ENCODE measurements around the gene IRS2.
A peak's percentile ranks its signal among the peaks of the same experiment; 100 is the strongest.
"Not testable (repeated sequence)": the region's sequence is repeated elsewhere in the genome, so short reads cannot be mapped to it uniquely, and the experiment has no call there.

Gene IRS2, protein sequence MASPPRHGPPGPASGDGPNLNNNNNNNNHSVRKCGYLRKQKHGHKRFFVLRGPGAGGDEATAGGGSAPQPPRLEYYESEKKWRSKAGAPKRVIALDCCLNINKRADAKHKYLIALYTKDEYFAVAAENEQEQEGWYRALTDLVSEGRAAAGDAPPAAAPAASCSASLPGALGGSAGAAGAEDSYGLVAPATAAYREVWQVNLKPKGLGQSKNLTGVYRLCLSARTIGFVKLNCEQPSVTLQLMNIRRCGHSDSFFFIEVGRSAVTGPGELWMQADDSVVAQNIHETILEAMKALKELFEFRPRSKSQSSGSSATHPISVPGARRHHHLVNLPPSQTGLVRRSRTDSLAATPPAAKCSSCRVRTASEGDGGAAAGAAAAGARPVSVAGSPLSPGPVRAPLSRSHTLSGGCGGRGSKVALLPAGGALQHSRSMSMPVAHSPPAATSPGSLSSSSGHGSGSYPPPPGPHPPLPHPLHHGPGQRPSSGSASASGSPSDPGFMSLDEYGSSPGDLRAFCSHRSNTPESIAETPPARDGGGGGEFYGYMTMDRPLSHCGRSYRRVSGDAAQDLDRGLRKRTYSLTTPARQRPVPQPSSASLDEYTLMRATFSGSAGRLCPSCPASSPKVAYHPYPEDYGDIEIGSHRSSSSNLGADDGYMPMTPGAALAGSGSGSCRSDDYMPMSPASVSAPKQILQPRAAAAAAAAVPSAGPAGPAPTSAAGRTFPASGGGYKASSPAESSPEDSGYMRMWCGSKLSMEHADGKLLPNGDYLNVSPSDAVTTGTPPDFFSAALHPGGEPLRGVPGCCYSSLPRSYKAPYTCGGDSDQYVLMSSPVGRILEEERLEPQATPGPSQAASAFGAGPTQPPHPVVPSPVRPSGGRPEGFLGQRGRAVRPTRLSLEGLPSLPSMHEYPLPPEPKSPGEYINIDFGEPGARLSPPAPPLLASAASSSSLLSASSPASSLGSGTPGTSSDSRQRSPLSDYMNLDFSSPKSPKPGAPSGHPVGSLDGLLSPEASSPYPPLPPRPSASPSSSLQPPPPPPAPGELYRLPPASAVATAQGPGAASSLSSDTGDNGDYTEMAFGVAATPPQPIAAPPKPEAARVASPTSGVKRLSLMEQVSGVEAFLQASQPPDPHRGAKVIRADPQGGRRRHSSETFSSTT (N-terminal part only)

DNA sequence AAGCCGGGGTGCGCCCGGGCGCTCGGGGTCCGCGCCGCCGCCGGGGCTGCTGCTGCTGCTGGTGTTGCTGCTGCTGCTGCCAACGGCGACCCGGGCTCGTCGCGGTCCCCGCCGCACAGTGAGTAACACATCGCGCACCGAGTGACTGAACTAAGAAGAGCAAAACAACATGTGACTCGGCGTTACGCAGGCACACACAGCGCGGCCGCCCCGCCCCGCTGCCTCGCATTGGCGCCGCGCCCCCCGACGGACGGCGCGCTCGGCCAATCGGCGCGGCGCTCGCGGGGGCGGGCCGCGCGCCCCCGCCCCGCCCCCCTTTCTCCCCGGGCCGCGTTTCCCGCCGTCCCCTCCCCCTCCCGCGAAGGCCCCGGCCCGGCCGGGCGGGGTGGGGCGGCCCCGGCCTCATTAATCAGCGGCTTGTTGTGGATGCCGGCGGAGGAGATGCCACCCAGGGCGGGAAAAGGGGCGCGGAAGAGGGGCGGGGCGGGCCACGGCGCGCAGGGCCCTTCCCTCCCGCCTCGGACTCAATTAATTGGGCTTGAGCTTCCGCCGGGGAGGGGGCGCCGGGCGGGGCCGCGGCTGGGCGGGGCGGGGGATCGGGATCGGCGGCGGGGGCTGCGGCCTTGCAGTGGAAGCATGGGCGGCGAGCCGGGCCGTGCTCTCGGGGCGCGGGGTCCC, at the start of gene IRS2:
Gene IRS2 (minus strand): TSS at position 127 of the 678 bp plus-strand sequence. CDS start 530 bp downstream, outside the sequence.
- peak; percentile 90 for DNase-seq

DNA sequence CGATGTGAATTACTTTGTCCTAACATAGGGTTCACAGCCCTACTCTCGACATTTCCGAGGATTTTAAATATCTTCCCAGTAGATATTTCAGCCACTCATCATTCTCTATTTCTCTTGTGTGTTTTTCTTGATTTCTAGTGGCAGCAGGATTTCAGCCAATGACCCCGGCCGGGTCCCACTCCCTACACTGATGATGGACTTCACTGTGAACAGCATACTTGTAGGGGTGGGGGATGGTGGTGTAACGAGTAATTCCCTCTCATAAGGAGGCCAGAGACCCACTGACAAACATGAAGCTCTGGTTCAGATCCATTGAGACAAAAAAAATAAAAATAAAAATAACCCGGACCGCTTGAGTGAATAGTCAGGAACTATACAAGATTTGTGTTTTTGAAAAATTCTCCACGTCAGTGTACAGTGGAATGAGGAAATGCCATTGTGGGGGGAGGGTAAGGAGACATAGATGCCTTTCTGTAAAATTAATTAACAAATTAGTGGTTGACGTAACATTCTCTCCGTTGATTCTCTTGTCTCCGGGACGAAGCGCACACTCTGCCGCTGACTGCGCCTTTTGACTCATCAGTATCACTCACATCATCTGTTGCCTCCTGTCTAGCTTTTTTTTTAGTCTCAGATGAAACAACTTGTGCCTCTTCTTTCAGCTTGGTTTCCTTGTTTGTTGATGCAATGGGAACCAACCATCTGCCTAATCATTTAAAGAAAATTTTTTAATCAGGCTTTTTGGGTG, 48.8 kb upstream of the IRS2 start:
- no peak for DNase-seq

DNA sequence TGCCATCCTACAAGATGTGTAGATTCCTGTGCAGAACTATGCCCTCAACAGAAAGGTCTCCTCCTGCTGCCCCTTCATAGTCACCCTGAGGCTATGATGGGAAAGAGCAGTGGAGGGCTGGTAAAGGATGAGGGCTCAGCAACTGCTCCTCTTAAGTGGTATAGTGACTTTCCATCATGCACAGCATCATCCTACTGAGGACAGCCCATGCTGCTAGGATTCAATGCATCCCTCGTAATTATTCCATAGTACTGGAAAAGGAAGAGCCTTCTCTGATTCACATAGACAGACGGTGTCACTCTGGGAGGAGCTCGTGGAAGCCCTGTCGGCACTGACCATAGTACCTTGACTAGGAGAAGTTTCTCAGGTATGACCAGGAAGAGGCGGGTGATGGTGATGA, 47.6 kb upstream of the IRS2 start:
- DNase-seq, result no peak

DNA sequence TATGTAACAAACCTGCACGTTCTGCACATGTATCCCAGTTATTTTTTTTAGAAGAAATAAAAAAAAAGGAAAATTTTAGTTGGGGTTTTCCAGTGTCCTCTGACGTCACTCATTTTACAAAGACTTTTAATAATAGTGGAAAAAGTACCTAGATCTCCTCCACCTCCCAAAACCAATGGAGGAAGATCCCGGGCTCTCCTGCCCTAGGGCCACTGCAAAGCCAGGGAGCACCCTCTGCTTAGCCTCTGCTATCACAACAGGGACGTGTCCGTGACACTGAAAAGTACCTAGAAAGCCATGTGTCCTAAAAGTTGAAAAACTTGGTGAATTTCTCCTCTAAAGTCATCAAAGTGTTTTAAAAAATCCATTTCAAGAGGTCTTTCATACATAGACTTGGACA, 46.7 kb upstream of the IRS2 start:
- no peak for DNase-seq

DNA sequence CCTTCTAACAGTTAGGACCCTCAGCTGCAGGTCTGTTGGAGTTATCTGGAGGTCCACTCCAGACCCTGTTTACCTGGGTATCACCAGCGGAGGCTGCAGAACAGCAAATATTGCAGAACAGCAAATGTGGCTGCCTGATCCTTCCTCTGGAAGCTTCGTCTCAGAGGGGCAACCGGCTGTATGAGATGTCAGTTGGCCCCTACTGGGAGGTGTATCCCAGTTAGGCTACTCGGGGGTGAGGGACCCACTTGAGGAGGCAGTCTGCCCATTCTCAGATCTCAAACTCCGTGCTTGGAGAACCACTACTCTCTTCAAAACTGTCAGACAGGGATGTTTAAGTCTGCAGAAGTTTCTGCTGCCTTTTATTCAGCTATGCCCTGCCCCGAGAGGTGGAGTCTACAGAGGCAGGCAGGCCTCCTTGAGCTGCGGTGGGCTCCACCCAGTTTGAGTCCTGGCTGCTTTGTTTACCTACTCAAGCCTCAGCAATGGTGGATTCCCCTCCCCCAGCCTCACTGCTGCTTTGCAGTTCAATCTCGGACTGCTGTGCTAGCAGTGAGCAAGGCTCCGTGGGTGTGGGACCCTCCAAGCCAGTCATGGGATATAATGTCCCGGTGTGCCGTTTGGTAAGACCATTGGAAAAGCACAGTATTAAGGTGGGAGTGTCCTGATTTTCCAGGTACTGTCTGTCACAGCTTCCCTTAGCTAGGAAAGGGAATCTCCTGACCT, 42.4 kb upstream of the IRS2 start:
- not testable (repeated sequence) for DNase-seq

DNA sequence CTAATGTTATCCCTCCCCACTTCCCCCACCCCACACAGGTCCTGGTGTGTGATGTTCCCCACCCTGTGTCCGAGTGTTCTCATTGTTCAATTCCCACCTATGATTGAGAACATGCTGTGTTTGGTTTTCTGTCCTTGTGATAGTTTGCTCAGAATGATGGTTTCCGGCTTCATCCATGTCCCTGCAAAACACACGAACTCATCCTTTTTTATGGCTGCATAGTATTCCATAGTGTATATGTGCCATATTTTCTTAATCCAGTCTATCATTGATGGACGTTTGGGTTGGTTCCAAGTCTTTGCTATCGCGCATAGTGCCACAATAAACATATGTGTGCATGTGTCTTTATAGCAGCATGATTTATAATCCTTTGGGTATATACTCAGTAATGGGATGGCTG, 36.8 kb upstream of the IRS2 start:
- DNase-seq, result not testable (repeated sequence)

DNA sequence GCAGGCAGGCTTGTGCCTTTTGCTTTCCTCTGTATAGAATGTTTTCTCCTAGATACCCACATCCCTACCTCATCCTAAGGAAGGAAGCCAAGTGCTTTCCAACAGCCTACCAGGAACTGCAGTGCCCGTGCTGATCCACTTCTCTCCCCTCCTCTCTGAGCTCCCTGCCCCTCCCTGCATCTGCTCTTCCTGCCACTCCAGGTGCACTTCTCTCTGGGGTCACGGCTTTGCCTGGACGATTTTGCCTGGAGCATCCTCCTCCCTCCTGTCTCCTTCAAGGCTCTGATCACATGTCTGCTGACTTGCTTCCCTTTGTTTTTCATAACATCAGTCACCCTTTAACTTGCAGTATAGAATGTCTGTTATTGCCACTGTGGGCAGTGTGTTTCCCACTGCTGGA, 34.7 kb upstream of the IRS2 start:
- no peak for DNase-seq

DNA sequence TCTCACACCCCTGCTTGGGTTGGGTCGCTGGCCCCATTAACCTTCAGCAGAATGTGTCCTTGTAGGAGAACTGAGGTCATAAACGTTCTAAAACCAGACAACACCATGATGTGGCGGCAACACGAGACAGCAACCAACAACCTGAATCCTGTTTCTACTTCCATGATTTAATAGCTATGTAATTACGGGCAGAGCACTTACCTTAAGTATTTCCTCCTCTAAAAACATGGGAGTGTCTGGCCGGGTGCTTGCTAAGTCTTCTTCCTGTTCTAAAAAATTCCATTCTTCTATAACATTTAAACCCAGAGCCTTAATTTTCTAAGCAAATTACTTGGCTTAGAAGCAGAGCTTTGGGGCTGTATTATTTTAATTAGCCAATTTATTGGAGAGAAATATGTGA, 33.5 kb upstream of the IRS2 start:
- peak; percentile 11 for DNase-seq

DNA sequence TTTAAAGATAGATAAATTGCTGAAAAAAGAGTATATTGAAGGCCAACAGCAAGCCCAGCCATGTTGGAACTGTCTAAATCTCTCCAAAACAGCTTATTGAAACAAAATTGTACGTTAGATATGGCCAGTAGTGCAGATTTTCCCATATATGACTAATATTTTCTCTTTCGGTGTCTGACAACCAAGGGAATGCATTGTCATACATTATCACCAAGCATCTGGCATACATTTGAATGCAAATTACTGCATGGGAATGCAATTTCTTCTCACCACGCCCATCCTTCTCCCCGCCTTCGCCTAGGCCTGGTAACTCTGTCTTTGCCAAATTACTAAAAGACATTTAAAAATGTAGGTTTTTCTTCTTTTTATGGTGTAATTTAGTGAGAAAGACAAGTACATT, 32.5 kb upstream of the IRS2 start:
- no peak for DNase-seq

DNA sequence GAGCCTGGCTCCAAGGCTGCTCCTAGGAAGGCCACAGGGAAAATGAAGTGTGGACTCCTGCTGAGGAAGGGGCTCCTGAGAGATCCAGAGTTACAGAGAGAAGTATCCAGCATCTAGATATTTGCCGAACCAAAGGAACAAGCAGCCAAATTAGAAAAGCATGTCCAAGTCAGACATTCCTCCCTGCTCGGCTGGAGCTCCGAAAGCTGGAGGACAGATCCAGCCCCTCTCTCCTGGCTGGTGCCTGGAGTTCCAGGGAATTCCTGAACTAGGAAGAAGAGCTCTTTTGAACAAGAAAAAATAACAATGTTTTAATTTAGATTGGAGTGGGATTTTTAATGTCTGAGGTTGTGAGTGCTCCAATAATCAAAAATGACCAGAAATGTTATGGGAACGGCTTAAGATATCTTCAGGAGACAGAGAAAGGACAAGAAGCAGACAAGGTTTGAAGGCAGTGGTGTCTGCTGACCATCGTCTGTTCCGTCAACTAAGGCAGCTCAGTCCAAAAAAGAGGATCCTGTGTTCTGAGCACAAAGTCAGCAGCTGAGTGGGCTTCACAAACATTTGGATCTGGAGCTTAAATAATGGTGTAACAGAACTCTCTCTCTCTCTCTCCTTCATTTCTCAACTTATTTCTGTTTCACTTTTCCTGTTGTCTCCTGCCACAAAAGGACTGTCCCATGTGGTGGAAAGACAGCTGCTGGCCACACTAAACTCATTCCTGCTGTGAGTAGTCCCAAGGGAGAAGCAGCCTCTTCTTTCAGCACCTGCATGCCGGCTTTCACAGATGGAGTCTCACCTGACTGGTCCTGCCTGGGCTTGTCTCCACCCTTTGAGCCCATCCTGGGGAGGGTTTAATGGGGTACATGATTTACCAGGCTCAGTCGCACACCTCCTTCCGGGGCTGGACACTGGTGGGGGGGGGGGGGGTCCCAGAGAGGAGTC, 31.5 kb upstream of the IRS2 start:
- peak; percentile 26 for DNase-seq

DNA sequence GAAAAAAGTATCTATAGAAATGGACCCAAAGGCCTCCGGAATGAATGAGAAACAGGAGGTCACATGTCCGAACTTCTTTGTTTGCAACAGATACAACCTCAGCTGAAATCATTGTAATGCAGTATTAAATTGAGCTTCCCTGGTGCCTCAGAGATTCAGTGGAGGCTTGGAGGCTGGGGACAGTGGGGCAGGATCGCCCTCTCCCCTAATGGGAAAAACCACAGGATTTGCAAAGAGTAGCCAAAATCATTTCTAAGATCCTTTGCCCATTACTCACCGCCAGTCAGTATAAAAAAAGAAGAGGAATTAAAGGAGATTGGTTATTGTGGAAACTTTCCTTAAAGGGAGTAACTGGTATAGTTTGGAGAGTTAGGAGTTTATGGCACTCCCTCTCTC, 30.4 kb upstream of the IRS2 start:
- DNase-seq, result no peak

DNA sequence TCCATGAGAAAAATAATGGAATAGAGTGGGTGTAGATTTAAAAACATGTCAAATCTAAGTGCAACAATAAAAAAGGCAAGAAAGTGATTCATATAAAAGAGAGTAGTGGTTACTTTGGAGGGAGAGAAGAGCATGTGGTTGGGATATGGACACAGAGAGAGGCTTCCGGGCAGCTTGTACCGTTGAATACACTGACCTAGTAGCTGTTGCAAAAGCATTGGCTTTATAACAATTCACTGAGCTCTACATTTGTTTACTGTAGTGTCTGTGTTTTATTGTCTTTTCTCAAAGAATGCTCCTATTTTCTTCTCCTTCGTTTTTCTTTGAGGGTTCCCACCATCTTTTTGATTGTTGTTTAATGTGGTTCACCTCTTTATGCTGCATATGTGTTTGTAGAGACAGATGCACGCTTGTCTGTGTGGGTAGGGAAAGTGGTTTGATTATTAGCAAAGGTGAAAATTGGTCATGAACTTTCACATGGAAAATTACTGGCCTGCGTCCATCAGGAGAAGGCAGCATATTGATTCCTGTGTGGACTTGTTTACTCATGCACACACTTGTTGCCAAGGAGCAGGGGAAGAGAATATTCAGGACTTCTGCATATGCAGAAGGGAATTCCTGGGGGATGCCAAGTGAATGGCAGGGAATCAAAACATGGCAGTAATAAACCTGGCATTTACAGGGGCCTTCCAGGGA, 29.9 kb upstream of the IRS2 start:
- no peak for DNase-seq

DNA sequence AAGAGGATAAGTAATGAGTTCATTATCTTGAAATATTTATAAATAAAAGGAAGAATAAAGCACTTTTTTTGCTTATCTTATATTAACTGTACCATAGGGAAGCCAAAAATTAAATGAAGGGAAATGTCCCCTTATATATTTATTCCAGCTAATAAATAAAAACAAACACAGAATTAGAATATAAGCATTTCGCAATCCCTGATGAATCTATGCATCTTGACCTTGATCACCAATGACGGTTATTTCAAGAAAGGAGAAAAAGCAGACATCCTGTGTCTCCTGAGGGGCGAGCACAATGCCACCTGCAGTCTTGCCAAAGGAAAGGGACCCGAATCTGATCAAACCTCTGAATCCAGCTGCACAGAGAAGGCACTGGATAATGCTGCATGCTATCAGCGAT, 29.3 kb upstream of the IRS2 start:
- no peak for DNase-seq

DNA sequence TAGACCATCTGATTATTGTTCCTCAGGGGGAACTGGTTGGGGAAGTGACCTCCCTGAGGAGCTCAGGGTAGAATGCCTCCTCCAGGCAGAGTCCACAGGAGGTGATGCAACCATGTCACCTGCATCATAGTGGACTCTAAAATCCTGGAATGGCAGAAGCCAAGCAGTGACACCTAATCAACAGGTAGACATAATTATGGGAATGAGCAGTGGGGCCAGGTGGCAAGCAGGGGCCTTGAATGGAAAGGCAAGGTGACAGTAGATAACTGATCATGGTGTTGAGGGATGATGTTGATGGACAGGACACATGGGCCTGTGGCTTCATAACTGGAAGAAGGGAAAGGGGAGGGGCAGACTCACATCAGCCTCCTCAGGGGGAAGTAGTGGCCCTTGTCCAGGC, 27.3 kb upstream of the IRS2 start:
- no peak for DNase-seq

DNA sequence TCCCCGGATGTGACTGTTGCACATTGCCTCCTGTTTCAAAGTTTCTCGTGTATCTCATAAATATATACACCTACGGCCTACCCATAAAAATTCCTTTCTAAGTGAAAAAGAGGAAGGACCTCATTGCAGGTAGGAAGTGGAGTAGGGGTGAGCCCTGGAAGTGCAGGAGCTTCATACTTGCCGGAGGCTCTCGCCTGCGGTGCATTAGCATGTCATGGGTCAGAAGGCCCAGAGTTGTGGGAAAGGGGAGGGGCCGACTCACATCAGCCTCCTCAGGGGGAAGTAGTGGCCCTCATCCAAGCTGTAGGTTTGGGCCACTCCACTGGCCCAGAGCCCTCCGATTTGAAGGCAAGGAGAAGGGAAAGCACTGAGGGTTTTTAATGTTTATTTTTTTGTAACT, 26.0 kb upstream of the IRS2 start:
- no peak for DNase-seq

DNA sequence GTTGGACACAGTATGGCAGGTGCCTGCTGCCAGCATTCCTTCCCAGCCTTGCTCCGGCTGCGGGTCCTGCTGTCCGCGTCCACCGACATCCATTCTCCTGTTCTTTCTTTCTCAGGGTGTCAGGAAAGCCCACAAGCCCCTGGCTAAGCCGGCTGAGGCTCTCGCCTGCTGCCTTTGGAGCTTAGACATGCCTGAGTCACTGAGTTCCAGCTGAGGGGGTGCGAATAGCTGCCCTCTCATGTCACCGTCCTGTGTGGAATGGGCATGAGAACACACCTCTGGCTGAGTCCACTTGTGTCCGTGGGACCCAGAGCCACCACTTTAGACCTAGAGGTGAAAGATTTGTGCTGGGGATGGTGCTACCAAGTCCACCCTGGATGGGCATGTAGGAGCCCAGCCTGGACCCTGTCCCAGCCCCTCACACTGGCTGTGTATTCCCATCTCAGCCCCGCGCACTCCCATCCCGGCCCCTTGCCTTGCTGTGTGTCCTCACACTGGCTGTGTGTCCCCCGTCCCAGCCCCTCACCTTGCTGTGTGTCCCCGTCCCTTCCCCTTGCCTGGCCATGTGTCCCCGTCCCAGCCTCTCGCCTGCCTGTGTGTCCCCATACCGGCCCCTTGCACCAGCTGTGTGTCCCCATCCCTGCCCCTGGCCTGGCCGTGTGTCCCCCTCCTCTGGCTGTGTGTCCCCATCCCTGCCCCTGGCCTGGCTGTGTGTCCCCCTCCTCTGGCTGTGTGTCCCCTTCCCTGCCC, 24.6 kb upstream of the IRS2 start:
- DNase-seq, result no peak

DNA sequence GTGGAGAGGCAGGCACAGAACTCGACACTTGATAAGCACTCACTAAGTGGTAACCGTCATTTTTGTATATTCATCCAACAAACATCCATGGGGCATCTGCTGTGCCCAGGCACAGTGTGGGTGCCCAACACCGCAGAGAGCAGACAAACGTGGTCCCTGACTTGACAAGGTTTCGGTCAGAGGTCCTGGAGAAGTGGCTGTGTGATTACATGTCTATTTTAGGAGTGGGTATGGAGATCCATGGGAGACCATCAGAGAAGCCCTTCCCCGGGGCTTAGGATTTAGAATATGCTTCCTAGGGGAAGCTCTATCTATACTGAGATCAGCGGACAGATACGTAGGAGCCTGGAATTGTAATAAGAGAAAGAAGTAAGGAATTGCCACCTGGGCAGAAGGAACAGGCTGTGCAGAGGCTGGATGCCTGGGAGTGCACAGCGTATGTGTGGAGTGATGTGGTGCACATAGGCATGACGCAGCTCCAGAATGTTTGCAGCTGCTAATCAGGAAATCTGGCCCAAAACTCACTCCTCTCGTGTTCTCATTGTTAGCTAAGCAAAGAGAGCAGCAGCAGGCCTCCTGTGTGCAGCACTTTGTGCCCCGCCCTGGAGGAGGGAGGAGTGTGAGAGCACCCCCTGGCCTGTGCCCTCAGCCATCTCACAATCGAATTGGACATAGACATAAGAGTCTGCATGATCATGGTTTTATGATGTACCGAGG, 23.0 kb upstream of the IRS2 start:
- DNase-seq, result no peak

DNA sequence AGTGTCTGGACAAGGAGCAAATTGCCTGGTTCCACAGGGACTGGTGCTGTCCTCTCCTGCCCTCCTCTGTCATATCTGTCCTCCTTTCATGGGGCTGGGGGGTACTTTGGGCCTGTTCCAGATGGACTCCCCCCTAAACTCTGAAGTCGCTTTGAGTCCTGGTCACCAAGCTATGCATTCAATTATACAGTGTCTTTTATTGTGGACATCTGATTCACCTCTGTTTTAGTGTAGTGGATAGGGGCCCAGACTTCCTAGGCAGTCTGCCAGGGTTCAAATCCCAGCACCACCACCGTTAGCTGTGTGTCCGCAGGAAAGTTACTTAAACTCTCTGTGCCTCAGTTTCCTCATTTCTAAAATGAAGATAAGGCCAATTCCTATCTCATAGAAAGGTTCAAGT, 21.0 kb upstream of the IRS2 start:
- DNase-seq, result no peak

Data from NCI-H1436 (cell line).